Measurements from ENCODE around the gene MEF2B.

DNA sequence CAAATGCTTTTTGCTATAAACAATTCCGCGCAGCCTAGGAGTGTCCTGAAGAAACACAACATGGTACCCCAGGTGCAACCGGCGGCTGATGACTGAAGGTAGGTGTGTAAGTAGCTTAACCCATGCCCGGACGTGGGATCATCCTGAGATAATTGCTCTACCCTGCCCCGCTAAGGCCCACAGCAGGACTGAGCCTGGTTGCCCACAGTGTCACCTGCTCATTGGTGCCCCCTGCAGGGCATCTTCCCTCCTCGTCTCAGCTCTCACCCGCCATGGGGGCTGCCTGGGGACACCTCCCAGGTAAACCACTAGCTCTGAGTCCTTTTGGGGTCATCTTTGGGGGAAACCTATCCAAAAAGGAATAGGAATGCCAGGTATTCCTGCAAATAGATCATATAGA is 54.1 kb downstream of the MEF2B start:
- TF ChIP-seq POLR2AphosphoS5 (IDR thresholded peaks at IDR 0.05): no peak
- TF ChIP-seq POLR2A (IDR thresholded peaks at IDR 0.05): no peak
- no peak for TF ChIP-seq EP300 (IDR thresholded peaks at IDR 0.05)
- TF ChIP-seq, protein P1, sequence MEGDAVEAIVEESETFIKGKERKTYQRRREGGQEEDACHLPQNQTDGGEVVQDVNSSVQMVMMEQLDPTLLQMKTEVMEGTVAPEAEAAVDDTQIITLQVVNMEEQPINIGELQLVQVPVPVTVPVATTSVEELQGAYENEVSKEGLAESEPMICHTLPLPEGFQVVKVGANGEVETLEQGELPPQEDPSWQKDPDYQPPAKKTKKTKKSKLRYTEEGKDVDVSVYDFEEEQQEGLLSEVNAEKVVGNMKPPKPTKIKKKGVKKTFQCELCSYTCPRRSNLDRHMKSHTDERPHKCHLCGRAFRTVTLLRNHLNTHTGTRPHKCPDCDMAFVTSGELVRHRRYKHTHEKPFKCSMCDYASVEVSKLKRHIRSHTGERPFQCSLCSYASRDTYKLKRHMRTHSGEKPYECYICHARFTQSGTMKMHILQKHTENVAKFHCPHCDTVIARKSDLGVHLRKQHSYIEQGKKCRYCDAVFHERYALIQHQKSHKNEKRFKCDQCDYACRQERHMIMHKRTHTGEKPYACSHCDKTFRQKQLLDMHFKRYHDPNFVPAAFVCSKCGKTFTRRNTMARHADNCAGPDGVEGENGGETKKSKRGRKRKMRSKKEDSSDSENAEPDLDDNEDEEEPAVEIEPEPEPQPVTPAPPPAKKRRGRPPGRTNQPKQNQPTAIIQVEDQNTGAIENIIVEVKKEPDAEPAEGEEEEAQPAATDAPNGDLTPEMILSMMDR (IDR thresholded peaks at IDR 0.05): peak in 5 of 6 experiments; percentile 33 to 56 (median 41)
